WTC11 (cell line): ENCODE results near the gene PRR33. TPM values are rescaled to one million over a fixed set of nuclear protein-coding genes. Genes with fewer than 3 reads are reported as not detected.

Experiments used
- ATAC-seq: fragments of 200-7000 bp; cut with Tn5 transposase; 2 replicates; pipeline ENCODE4 v1.10.0; 2021; ENCODE audit warnings: mild to moderate bottlenecking, moderate library complexity
- CTCF ChIA-PET: fragments of 300-600 bp; sonication (Branson Sonifier 250); formaldehyde crosslinking; loops from one replicate; lab custom pipeline; 2021; ENCODE audit warnings: antibody characterized with exemption; lab: Charles Lee
- POLR2A ChIA-PET: fragments of 350-600 bp; sonication (Branson Sonifier 250); formaldehyde crosslinking; loops from one replicate; lab custom pipeline; 2021; ENCODE audit warnings: antibody characterized with exemption; lab: Charles Lee
- DNase-seq: peaks from one replicate; pipeline ENCODE4 v3.0.0; 2021; ENCODE audit warnings: low spot score
- H3K27ac Mint-ChIP-seq: 2 replicates; pipeline ENCODE4 v1.8.0; 2021; ENCODE audit warnings: mixed read lengths
- H3K27me3 Mint-ChIP-seq: 2 replicates; pipeline ENCODE4 v1.8.0; 2021; ENCODE audit warnings: low read depth, mild to moderate bottlenecking, moderate library complexity, mixed read lengths
- H3K36me3 Mint-ChIP-seq: 2 replicates; pipeline ENCODE4 v1.8.0; 2021; ENCODE audit warnings: mixed read lengths
- H3K4me1 Mint-ChIP-seq: 2 replicates; pipeline ENCODE4 v1.8.0; 2022; ENCODE audit warnings: mixed read lengths
- H3K4me3 Mint-ChIP-seq: 2 replicates; pipeline ENCODE4 v1.8.0; 2021; ENCODE audit warnings: mild to moderate bottlenecking, moderate library complexity, mixed read lengths
- H3K9me3 Mint-ChIP-seq: 2 replicates; pipeline ENCODE4 v1.8.0; 2021; ENCODE audit warnings: mixed read lengths
- FOXK1 ChIP-seq: sonication (generic); formaldehyde crosslinking; IDR thresholded peaks from 2 replicates; pipeline ENCODE4 v1.8.0; 2022; ENCODE audit warnings: mild to moderate bottlenecking, moderate library complexity, missing genetic modification reagents
- IRF1 ChIP-seq: sonication (generic); formaldehyde crosslinking; IDR thresholded peaks from 2 replicates; pipeline ENCODE4 v1.8.0; 2023; ENCODE audit warnings: missing genetic modification reagents
- JUN ChIP-seq: sonication (generic); formaldehyde crosslinking; IDR thresholded peaks from 2 replicates; pipeline ENCODE4 v1.8.0; 2023; ENCODE audit warnings: mild to moderate bottlenecking, missing genetic modification reagents
- NFE2L1 ChIP-seq: sonication (generic); formaldehyde crosslinking; IDR thresholded peaks from 2 replicates; pipeline ENCODE4 v1.8.1; 2023; ENCODE audit warnings: missing genetic modification reagents
- NR3C1 ChIP-seq: sonication (generic); formaldehyde crosslinking; conservative IDR thresholded peaks from 2 replicates; pipeline ENCODE4 v1.8.1; 2023; ENCODE audit warnings: low read depth, mild to moderate bottlenecking, missing genetic modification reagents
- OVOL2 ChIP-seq: fragments of 250-450 bp; sonication (Bioruptor Pico); IDR thresholded peaks from 2 replicates; pipeline ENCODE4 v1.9.0; 2021; ENCODE audit warnings: mild to moderate bottlenecking, borderline replicate concordance
- RORB ChIP-seq: fragments of 250-450 bp; sonication (Bioruptor Pico); IDR thresholded peaks from 2 replicates; pipeline ENCODE4 v1.9.0; 2021; ENCODE audit warnings: mild to moderate bottlenecking
- SMAD3 ChIP-seq: sonication (generic); formaldehyde crosslinking; IDR thresholded peaks from 2 replicates; pipeline ENCODE4 v1.8.0; 2022; ENCODE audit warnings: missing genetic modification reagents, mild to moderate bottlenecking, borderline replicate concordance
- STAT6 ChIP-seq: sonication (generic); formaldehyde crosslinking; conservative IDR thresholded peaks from 2 replicates; pipeline ENCODE4 v1.8.1; 2023; ENCODE audit warnings: mild to moderate bottlenecking, low read depth, missing genetic modification reagents, moderate library complexity
- ZBTB21 ChIP-seq: sonication (generic); formaldehyde crosslinking; IDR thresholded peaks from 2 replicates; pipeline ENCODE4 v1.8.1; 2023; ENCODE audit warnings: mild to moderate bottlenecking, missing genetic modification reagents, borderline replicate concordance
- ZNF121 ChIP-seq: sonication (generic); formaldehyde crosslinking; IDR thresholded peaks from 2 replicates; pipeline ENCODE4 v1.8.0; 2023; ENCODE audit warnings: missing genetic modification reagents
- ZNF138 ChIP-seq: sonication (generic); formaldehyde crosslinking; conservative IDR thresholded peaks from 2 replicates; pipeline ENCODE4 v1.8.1; 2022; ENCODE audit warnings: mild to moderate bottlenecking, moderate library complexity, missing genetic modification reagents
- ZNF263 ChIP-seq: sonication (generic); formaldehyde crosslinking; IDR thresholded peaks from 2 replicates; pipeline ENCODE4 v1.8.1; 2022; ENCODE audit warnings: low read depth, mild to moderate bottlenecking, moderate library complexity, missing genetic modification reagents
- ZNF425 ChIP-seq: fragments of 250-450 bp; sonication (Bioruptor Pico); conservative IDR thresholded peaks from 2 replicates; pipeline ENCODE4 v1.9.0; 2021; ENCODE audit warnings: mild to moderate bottlenecking
- total RNA-seq: library from RNA; stranded (reverse); gene quantifications from 3 replicates; pipeline ENCODE4 v1.2.3, GENCODE V29; 2021
- TF ChIP-seq, protein P1 (sequence below): sonication (generic); formaldehyde crosslinking; IDR thresholded peaks from 2 replicates; pipeline ENCODE4 v1.8.1; 2022; ENCODE audit warnings: low read depth, missing genetic modification reagents, borderline replicate concordance

Gene PRR33
- total RNA-seq, 1 experiment from 2014 or later = not detected

DNA sequence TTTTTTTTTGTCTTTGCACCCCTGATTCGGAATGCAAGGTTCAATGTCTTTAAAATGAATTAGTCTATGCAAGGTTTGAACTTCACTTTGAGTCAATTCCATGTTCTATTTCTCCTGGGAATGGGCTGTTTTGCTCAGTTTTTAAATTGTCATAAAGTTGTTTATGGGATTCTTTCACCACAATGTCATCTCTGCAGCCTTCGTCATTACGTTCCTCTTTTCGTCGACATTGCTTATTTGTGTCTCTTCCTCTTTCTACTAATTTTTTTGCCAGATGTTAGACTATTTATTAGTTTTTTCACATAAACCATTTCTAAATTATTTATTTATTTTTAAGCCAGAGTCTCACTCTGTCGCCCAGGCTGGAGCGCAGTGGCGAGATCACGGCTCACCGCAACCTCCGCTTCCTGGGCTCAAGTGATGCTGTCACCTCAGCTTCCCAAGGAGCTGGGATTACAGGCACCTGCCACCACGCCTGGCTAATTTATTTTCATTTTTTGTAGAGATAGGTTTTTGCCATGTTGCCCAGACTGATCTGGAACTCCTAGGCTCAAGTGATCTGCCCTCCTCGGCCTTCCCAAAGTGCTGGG, 20.7 kb upstream of the PRR33 start:
- H3K27me3 Mint-ChIP-seq = peaks cover 2% of the 10 kb centered on the region; the same call in 1 of the 2 replicates
- H3K4me3 Mint-ChIP-seq = no peak overlapping the region
- H3K36me3 Mint-ChIP-seq = no peaks in the 10 kb centered on the region
- peaks cover 13% of the 10 kb centered on the region for H3K9me3 Mint-ChIP-seq
- no peak for ATAC-seq
- CTCF ChIA-PET = interaction anchor here (1.0 to 1.3 kb wide), 2 partner anchors 30 to 35 kb away, joined by 4 to 5 read pairs; no protein-coding TSS in a partner anchor
- DNase-seq = no peak
- H3K4me1 Mint-ChIP-seq = peaks cover 13% of the 10 kb centered on the region
- POLR2A ChIA-PET = interaction anchor here (0.6 kb wide), 2 partner anchors 189 to 1060 kb away, joined by 3 to 5 read pairs; no protein-coding TSS in a partner anchor
- TF ChIP-seq, protein P1, sequence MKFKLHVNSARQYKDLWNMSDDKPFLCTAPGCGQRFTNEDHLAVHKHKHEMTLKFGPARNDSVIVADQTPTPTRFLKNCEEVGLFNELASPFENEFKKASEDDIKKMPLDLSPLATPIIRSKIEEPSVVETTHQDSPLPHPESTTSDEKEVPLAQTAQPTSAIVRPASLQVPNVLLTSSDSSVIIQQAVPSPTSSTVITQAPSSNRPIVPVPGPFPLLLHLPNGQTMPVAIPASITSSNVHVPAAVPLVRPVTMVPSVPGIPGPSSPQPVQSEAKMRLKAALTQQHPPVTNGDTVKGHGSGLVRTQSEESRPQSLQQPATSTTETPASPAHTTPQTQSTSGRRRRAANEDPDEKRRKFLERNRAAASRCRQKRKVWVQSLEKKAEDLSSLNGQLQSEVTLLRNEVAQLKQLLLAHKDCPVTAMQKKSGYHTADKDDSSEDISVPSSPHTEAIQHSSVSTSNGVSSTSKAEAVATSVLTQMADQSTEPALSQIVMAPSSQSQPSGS = no peak
- TF ChIP-seq NR3C1 (CRISPR knock-in tag) (no peak), ZNF263 (CRISPR knock-in tag) (no peak), OVOL2 (CRISPR knock-in tag) (no peak), NFE2L1 (CRISPR knock-in tag) (no peak)
- no peak overlapping the region for H3K27ac Mint-ChIP-seq

GRCh38 chr11:1909524-1909923, 17.8 kb upstream of the PRR33 start:
- POLR2A ChIA-PET = no interaction called here
- Mint-ChIP-seq H3K36me3 (no peaks in the 10 kb centered on the region), H3K4me1 (peaks cover 18% of the 10 kb centered on the region), H3K27ac (no peak overlapping the region), H3K9me3 (peaks cover 5% of the 10 kb centered on the region), H3K27me3 (peaks cover 2% of the 10 kb centered on the region; the same call in 1 of the 2 replicates), H3K4me3 (no peak overlapping the region)
- DNase-seq (no peak), ATAC-seq (no peak)
- CTCF ChIA-PET = interaction anchor here (0.6 to 1.3 kb wide), 3 partner anchors 8 to 257 kb away, joined by 3 to 4 read pairs (median 4); no protein-coding TSS in a partner anchor
- TF ChIP-seq ZNF121 (CRISPR knock-in tag) (peak; percentile 74), IRF1 (CRISPR knock-in tag) (no peak), ZNF138 (CRISPR knock-in tag) (no peak), RORB (CRISPR knock-in tag) (no peak), JUN (CRISPR knock-in tag) (no peak)

GRCh38 chr11:1908618-1909017, 16.9 kb upstream of the PRR33 start:
- TF ChIP-seq ZNF121 (CRISPR knock-in tag) (no peak), ZNF425 (CRISPR knock-in tag) (no peak), SMAD3 (CRISPR knock-in tag) (no peak), ZBTB21 (CRISPR knock-in tag) (no peak), NFE2L1 (CRISPR knock-in tag) (no peak), FOXK1 (CRISPR knock-in tag) (no peak), STAT6 (CRISPR knock-in tag) (no peak), OVOL2 (CRISPR knock-in tag) (no peak)
- ATAC-seq (no peak; the same call in 1 of the 2 replicates), DNase-seq (no peak)
- peaks cover 2% of the 10 kb centered on the region; the same call in 1 of the 2 replicates for H3K27me3 Mint-ChIP-seq
- H3K27ac Mint-ChIP-seq = peak overlapping the region; percentile 21; the same call in 1 of the 2 replicates
- H3K4me3 Mint-ChIP-seq = no peak overlapping the region
- H3K4me1 Mint-ChIP-seq = peaks cover 18% of the 10 kb centered on the region
- H3K9me3 Mint-ChIP-seq = no peaks in the 10 kb centered on the region
- H3K36me3 Mint-ChIP-seq = no peaks in the 10 kb centered on the region
- POLR2A ChIA-PET = no interaction called here
- CTCF ChIA-PET = interaction anchor here (0.6 to 4.6 kb wide), 7 partner anchors 9 to 256 kb away, joined by 3 to 23 read pairs (median 4); no protein-coding TSS in a partner anchor
